GM12875 (cell line): ENCODE data around the gene HAL.
A peak's percentile ranks its signal among the peaks of the same experiment; 100 is the strongest.

Experiments used
- H3K4me3 ChIP-seq: one replicate; pipeline ENCODE4 v1.5.1; 2011; ENCODE audit warnings: low read depth, low read length, control low read depth
- CTCF ChIP-seq: IDR thresholded peaks from 2 replicates; pipeline ENCODE4 v1.5.1; 2011; ENCODE audit warnings: low read depth, mild to moderate bottlenecking, control low read depth, inconsistent platforms, low read length, moderate library complexity, borderline replicate concordance; ENCODE audit not compliant: insufficient read depth

The HAL gene

GRCh38 chr12:95942101-95942523 is 54.0 kb downstream of the HAL start:
- no peak for TF ChIP-seq CTCF
- peak overlapping the region; percentile 66 for H3K4me3 ChIP-seq

- no peak for TF ChIP-seq CTCF
- no peak overlapping the region for H3K4me3 ChIP-seq
Observed at GRCh38 chr12:95940514-95940913, 55.6 kb downstream of the HAL start.
